WTC11 (cell line): Measurements from ENCODE around the gene VEPH1. TPM values are rescaled to one million over a fixed set of nuclear protein-coding genes. Genes with fewer than 3 reads are reported as not detected.

Experiments
- ATAC-seq: fragments of 200-7000 bp; cut with Tn5 transposase; 2 replicates; pipeline ENCODE4 v1.10.0; 2021; ENCODE audit warnings: mild to moderate bottlenecking, moderate library complexity
- CTCF ChIA-PET: fragments of 300-600 bp; sonication (Branson Sonifier 250); formaldehyde crosslinking; loops from one replicate; lab custom pipeline; 2021; ENCODE audit warnings: antibody characterized with exemption; lab: Charles Lee
- POLR2A ChIA-PET: fragments of 350-600 bp; sonication (Branson Sonifier 250); formaldehyde crosslinking; loops from one replicate; lab custom pipeline; 2021; ENCODE audit warnings: antibody characterized with exemption; lab: Charles Lee
- DNase-seq: peaks from one replicate; pipeline ENCODE4 v3.0.0; 2021; ENCODE audit warnings: low spot score
- H3K27ac Mint-ChIP-seq: 2 replicates; pipeline ENCODE4 v1.8.0; 2021; ENCODE audit warnings: mixed read lengths
- H3K27me3 Mint-ChIP-seq: 2 replicates; pipeline ENCODE4 v1.8.0; 2021; ENCODE audit warnings: low read depth, mild to moderate bottlenecking, moderate library complexity, mixed read lengths
- H3K36me3 Mint-ChIP-seq: 2 replicates; pipeline ENCODE4 v1.8.0; 2021; ENCODE audit warnings: mixed read lengths
- H3K4me1 Mint-ChIP-seq: 2 replicates; pipeline ENCODE4 v1.8.0; 2022; ENCODE audit warnings: mixed read lengths
- H3K4me3 Mint-ChIP-seq: 2 replicates; pipeline ENCODE4 v1.8.0; 2021; ENCODE audit warnings: mild to moderate bottlenecking, moderate library complexity, mixed read lengths
- H3K9me3 Mint-ChIP-seq: 2 replicates; pipeline ENCODE4 v1.8.0; 2021; ENCODE audit warnings: mixed read lengths
- CBFB ChIP-seq: sonication (generic); formaldehyde crosslinking; IDR thresholded peaks from 2 replicates; pipeline ENCODE4 v1.8.1; 2022; ENCODE audit warnings: mild to moderate bottlenecking, low read depth, missing genetic modification reagents
- CREB1 ChIP-seq: sonication (generic); formaldehyde crosslinking; IDR thresholded peaks from 2 replicates; pipeline ENCODE4 v1.8.0; 2023; ENCODE audit warnings: mild to moderate bottlenecking, missing genetic modification reagents
- ETV6 ChIP-seq: sonication (generic); formaldehyde crosslinking; IDR thresholded peaks from 2 replicates; pipeline ENCODE4 v1.8.1; 2022; ENCODE audit warnings: mild to moderate bottlenecking, missing genetic modification reagents
- FOXK1 ChIP-seq: sonication (generic); formaldehyde crosslinking; IDR thresholded peaks from 2 replicates; pipeline ENCODE4 v1.8.0; 2022; ENCODE audit warnings: mild to moderate bottlenecking, moderate library complexity, missing genetic modification reagents
- FOXP1 ChIP-seq: sonication (generic); formaldehyde crosslinking; IDR thresholded peaks from 2 replicates; pipeline ENCODE4 v1.8.0; 2022; ENCODE audit warnings: missing genetic modification reagents, mild to moderate bottlenecking, moderate library complexity, borderline replicate concordance
- KAT7 ChIP-seq: sonication (generic); formaldehyde crosslinking; IDR thresholded peaks from 2 replicates; pipeline ENCODE4 v1.8.1; 2023; ENCODE audit warnings: missing genetic modification reagents, mild to moderate bottlenecking, borderline replicate concordance
- MYBL2 ChIP-seq: sonication (generic); formaldehyde crosslinking; IDR thresholded peaks from 2 replicates; pipeline ENCODE4 v1.8.1; 2023; ENCODE audit warnings: mild to moderate bottlenecking, moderate library complexity, missing genetic modification reagents
- NR2C2 ChIP-seq: sonication (generic); formaldehyde crosslinking; IDR thresholded peaks from 2 replicates; pipeline ENCODE4 v1.8.0; 2022; ENCODE audit warnings: mild to moderate bottlenecking, missing genetic modification reagents
- SP1 ChIP-seq: sonication (generic); formaldehyde crosslinking; conservative IDR thresholded peaks from 2 replicates; pipeline ENCODE4 v1.8.1; 2022; ENCODE audit warnings: missing genetic modification reagents
- TCF7 ChIP-seq: sonication (generic); formaldehyde crosslinking; IDR thresholded peaks from 2 replicates; pipeline ENCODE4 v1.8.0; 2022; ENCODE audit warnings: mild to moderate bottlenecking, low read depth, missing genetic modification reagents, moderate library complexity
- ZNF396 ChIP-seq: fragments of 250-450 bp; sonication (Bioruptor Pico); IDR thresholded peaks from 2 replicates; pipeline ENCODE4 v1.8.0; 2021; ENCODE audit warnings: mild to moderate bottlenecking, moderate library complexity, borderline replicate concordance
- total RNA-seq: library from RNA; stranded (reverse); gene quantifications from 3 replicates; pipeline ENCODE4 v1.2.3, GENCODE V29; 2021
- TF ChIP-seq, protein P1 (sequence below): sonication (generic); formaldehyde crosslinking; IDR thresholded peaks from 2 replicates; pipeline ENCODE4 v1.8.0; 2022; ENCODE audit warnings: mild to moderate bottlenecking, missing genetic modification reagents
- TF ChIP-seq, protein P2 (sequence below): sonication (generic); formaldehyde crosslinking; IDR thresholded peaks from 2 replicates; pipeline ENCODE4 v1.8.1; 2023; ENCODE audit warnings: mild to moderate bottlenecking, missing genetic modification reagents
- TF ChIP-seq, protein P3 (sequence below): fragments of 200-600 bp; IDR thresholded peaks from 2 replicates; pipeline ENCODE4 v1.8.0; 2022; ENCODE audit warnings: antibody characterized with exemption
- TF ChIP-seq, protein P4 (sequence below): sonication (generic); formaldehyde crosslinking; IDR thresholded peaks from 2 replicates; pipeline ENCODE4 v1.8.1; 2022; ENCODE audit warnings: low read depth, mild to moderate bottlenecking, moderate library complexity, missing genetic modification reagents, borderline replicate concordance
- TF ChIP-seq, protein P5 (sequence below): sonication (generic); formaldehyde crosslinking; IDR thresholded peaks from 2 replicates; pipeline ENCODE4 v1.8.0; 2023; ENCODE audit warnings: missing genetic modification reagents
- TF ChIP-seq, protein P6 (sequence below): sonication (generic); formaldehyde crosslinking; IDR thresholded peaks from 2 replicates; pipeline ENCODE4 v1.8.0; 2022; ENCODE audit warnings: mild to moderate bottlenecking, missing genetic modification reagents

Gene VEPH1
- total RNA-seq, 1 experiment from 2014 or later = 10.8 TPM

DNA sequence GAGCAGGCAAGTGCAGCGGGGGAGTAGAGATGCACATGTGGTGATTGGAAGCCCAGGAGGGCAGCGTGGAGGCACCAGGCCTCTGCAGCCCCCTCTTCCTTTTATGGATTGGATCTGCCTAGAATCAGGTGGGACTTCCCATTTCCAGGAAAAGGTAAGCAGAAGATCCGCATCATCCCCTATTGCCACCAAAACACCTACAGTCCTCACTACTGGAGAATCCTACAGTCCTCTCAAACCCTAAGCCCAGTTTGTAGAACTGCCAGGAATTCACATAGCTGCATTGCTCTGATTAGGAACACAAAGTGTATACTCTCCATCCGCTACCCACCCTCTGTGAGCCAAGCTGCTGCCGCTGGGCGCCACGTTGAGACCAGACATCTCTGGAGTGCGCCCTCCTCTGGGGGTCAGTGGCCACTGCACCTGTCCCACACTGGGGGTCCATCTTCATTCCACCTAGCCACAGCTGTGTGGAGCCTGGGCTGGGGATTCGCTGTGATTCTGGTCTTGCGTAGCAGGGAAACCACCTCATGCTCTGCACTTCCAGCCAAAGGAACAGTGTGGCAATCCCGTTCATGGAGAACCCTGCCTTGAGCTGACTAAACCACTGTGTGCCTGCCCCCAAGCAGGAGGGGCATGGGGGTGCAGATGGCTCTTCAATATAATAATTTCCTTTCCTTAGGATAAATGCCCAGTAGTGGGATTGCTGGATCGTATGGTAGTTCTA is 155.5 kb downstream of the VEPH1 start (continued):
- TF ChIP-seq, protein P1, sequence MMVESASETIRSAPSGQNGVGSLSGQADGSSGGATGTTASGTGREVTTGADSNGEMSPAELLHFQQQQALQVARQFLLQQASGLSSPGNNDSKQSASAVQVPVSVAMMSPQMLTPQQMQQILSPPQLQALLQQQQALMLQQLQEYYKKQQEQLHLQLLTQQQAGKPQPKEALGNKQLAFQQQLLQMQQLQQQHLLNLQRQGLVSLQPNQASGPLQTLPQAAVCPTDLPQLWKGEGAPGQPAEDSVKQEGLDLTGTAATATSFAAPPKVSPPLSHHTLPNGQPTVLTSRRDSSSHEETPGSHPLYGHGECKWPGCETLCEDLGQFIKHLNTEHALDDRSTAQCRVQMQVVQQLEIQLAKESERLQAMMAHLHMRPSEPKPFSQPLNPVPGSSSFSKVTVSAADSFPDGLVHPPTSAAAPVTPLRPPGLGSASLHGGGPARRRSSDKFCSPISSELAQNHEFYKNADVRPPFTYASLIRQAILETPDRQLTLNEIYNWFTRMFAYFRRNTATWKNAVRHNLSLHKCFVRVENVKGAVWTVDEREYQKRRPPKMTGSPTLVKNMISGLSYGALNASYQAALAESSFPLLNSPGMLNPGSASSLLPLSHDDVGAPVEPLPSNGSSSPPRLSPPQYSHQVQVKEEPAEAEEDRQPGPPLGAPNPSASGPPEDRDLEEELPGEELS = no peak
- TF ChIP-seq, protein P2, sequence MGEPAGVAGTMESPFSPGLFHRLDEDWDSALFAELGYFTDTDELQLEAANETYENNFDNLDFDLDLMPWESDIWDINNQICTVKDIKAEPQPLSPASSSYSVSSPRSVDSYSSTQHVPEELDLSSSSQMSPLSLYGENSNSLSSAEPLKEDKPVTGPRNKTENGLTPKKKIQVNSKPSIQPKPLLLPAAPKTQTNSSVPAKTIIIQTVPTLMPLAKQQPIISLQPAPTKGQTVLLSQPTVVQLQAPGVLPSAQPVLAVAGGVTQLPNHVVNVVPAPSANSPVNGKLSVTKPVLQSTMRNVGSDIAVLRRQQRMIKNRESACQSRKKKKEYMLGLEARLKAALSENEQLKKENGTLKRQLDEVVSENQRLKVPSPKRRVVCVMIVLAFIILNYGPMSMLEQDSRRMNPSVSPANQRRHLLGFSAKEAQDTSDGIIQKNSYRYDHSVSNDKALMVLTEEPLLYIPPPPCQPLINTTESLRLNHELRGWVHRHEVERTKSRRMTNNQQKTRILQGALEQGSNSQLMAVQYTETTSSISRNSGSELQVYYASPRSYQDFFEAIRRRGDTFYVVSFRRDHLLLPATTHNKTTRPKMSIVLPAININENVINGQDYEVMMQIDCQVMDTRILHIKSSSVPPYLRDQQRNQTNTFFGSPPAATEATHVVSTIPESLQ (CRISPR knock-in tag) = no peak
- TF ChIP-seq, protein P3, sequence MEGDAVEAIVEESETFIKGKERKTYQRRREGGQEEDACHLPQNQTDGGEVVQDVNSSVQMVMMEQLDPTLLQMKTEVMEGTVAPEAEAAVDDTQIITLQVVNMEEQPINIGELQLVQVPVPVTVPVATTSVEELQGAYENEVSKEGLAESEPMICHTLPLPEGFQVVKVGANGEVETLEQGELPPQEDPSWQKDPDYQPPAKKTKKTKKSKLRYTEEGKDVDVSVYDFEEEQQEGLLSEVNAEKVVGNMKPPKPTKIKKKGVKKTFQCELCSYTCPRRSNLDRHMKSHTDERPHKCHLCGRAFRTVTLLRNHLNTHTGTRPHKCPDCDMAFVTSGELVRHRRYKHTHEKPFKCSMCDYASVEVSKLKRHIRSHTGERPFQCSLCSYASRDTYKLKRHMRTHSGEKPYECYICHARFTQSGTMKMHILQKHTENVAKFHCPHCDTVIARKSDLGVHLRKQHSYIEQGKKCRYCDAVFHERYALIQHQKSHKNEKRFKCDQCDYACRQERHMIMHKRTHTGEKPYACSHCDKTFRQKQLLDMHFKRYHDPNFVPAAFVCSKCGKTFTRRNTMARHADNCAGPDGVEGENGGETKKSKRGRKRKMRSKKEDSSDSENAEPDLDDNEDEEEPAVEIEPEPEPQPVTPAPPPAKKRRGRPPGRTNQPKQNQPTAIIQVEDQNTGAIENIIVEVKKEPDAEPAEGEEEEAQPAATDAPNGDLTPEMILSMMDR = peak; percentile 96
- TF ChIP-seq, protein P4, sequence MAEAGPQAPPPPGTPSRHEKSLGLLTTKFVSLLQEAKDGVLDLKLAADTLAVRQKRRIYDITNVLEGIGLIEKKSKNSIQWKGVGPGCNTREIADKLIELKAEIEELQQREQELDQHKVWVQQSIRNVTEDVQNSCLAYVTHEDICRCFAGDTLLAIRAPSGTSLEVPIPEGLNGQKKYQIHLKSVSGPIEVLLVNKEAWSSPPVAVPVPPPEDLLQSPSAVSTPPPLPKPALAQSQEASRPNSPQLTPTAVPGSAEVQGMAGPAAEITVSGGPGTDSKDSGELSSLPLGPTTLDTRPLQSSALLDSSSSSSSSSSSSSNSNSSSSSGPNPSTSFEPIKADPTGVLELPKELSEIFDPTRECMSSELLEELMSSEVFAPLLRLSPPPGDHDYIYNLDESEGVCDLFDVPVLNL (CRISPR knock-in tag) = no peak
- TF ChIP-seq FOXP1 (0 out of 2 replicates have a peak, but pooled peaks have one; percentile 36), MYBL2 (peak; percentile 56; the same call in 1 of the 2 replicates), FOXK1 (CRISPR knock-in tag) (no peak), KAT7 (CRISPR knock-in tag) (no peak), CREB1 (no peak), SP1 (CRISPR knock-in tag) (0 out of 2 replicates have a peak, but pooled peaks have one; percentile 27), ZNF396 (CRISPR knock-in tag) (no peak), ETV6 (no peak), TCF7 (CRISPR knock-in tag) (no peak), CBFB (CRISPR knock-in tag) (no peak), NR2C2 (no peak)
- TF ChIP-seq, protein P5, sequence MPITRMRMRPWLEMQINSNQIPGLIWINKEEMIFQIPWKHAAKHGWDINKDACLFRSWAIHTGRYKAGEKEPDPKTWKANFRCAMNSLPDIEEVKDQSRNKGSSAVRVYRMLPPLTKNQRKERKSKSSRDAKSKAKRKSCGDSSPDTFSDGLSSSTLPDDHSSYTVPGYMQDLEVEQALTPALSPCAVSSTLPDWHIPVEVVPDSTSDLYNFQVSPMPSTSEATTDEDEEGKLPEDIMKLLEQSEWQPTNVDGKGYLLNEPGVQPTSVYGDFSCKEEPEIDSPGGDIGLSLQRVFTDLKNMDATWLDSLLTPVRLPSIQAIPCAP (CRISPR knock-in tag) = no peak

DNA sequence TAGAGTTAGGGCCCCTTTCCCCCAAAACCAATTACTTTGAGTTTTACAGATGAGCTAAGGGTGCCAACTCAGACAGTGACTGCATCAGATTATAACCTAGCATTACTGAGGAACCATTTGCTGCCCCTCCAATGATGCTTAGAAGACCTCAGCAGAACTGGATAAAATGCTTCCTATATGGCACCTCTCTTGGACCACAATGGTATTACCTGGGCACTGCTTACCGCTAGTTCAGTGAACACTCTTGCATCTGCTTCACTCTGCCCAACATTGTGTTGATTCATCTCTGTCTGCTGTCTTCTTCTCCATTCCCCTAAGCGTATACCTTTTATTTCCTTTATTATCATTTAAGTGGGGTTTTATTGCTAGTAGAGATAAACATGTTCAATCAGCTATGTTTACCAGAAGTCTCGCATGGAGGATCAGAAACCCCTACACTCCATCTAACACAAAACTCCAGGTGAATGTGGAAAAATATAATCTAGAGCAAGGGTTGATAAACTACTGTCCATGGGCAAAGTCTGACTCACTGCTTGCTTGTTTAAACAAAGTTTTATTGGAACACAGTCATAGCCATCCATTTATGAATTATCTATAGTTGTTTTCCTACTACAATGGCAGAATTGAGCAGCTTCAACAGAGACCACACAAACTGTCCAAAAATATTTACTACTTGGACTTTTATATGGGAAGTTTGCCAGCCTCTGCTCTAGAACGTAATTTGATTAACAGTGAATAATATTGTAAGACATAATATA is 166.8 kb downstream of the VEPH1 start:
- ATAC-seq (no peak), DNase-seq (no peak)
- H3K9me3 Mint-ChIP-seq = peaks cover 23% of the 10 kb centered on the region
- H3K4me3 Mint-ChIP-seq = no peak overlapping the region
- no peaks in the 10 kb centered on the region for H3K27me3 Mint-ChIP-seq
- POLR2A ChIA-PET = no interaction called here
- peaks cover 26% of the 10 kb centered on the region for H3K4me1 Mint-ChIP-seq
- no peak overlapping the region for H3K27ac Mint-ChIP-seq
- CTCF ChIA-PET = interaction anchor here (1.2 kb wide), 1 partner anchor 11 kb away, joined by 7 read pairs; no protein-coding TSS in a partner anchor
- TF ChIP-seq SP1 (CRISPR knock-in tag) = no peak
- TF ChIP-seq, protein P4 (CRISPR knock-in tag) = no peak
- TF ChIP-seq, protein P6, sequence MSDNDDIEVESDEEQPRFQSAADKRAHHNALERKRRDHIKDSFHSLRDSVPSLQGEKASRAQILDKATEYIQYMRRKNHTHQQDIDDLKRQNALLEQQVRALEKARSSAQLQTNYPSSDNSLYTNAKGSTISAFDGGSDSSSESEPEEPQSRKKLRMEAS (CRISPR knock-in tag) = no peak
- peaks cover 27% of the 10 kb centered on the region for H3K36me3 Mint-ChIP-seq
